22Rv1 (cell line): ENCODE data around the gene ATP7A.

Experiments used
- ZFX ChIP-seq: fragments of 450-650 bp; IDR thresholded peaks from 2 replicates; pipeline ENCODE4 v1.6.1; 2017; ENCODE audit warnings: antibody characterized with exemption, borderline replicate concordance
- TF ChIP-seq, protein P1 (sequence below): fragments of 450-650 bp; IDR thresholded peaks from 2 replicates; pipeline ENCODE4 v1.5.1; 2017; ENCODE audit warnings: mild to moderate bottlenecking

DNA sequence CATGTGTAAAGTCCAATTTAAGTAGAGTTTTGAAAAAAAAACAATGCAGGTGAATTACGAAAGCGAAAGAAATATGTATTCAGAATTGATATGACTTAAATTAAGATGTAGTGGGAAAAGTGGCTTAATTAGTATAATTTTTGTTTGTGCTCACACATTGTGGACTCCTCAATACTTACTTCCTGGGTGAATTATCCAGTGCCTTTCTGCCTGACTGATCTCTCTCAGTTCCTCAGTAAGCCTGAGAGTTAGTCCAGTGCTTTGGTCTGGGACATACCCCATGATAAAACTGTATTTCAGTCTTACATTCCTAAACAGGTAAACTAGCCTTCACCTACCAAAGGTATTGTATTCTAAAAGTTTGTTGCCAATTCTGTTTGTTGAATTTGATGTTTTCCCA, 50.6 kb downstream of the ATP7A start:
- TF ChIP-seq, protein P1, sequence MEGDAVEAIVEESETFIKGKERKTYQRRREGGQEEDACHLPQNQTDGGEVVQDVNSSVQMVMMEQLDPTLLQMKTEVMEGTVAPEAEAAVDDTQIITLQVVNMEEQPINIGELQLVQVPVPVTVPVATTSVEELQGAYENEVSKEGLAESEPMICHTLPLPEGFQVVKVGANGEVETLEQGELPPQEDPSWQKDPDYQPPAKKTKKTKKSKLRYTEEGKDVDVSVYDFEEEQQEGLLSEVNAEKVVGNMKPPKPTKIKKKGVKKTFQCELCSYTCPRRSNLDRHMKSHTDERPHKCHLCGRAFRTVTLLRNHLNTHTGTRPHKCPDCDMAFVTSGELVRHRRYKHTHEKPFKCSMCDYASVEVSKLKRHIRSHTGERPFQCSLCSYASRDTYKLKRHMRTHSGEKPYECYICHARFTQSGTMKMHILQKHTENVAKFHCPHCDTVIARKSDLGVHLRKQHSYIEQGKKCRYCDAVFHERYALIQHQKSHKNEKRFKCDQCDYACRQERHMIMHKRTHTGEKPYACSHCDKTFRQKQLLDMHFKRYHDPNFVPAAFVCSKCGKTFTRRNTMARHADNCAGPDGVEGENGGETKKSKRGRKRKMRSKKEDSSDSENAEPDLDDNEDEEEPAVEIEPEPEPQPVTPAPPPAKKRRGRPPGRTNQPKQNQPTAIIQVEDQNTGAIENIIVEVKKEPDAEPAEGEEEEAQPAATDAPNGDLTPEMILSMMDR = no peak
- no peak for TF ChIP-seq ZFX
